Keratinocyte (primary cell): ENCODE data around the gene KIAA1217. TPM values are rescaled to one million over a fixed set of nuclear protein-coding genes. Genes with fewer than 3 reads are reported as not detected.
"Not testable (repeated sequence)": the region's sequence is repeated elsewhere in the genome, so short reads cannot be mapped to it uniquely, and the experiment has no call there.

ENCODE experiments used
- DNase-seq: peaks from one replicate; pipeline ENCODE4 v3.0.0-alpha.2; 2011; ENCODE audit warnings: low read depth, missing footprints, low spot score
- FAIRE-seq: peaks from 2 replicates; lab custom pipeline; 2011; peaks lifted over from hg19 to GRCh38; lab: Jason Lieb, UNC
- H2AFZ ChIP-seq: 2 replicates; pipeline ENCODE4 v1.6.0; 2012; ENCODE audit warnings: low read length, control low read depth, inconsistent platforms; ENCODE audit not compliant: control insufficient read depth
- H3K27ac ChIP-seq: 2 replicates; pipeline ENCODE4 v1.5.1; 2011; ENCODE audit warnings: low read length; ENCODE audit not compliant: control insufficient read depth, insufficient read depth
- H3K27me3 ChIP-seq: 3 replicates; pipeline ENCODE4 v1.6.0; 2011; ENCODE audit warnings: low read length; ENCODE audit not compliant: control insufficient read depth, insufficient read depth; ENCODE audit errors: extremely low read depth
- H3K36me3 ChIP-seq, 2 experiments: 2 replicates in 1 of 2; 3 replicates in 1 of 2; pipeline ENCODE4 v1.5.1; 2011; ENCODE audit warnings: low read length in 2 of 2, mild to moderate bottlenecking in 1 of 2; ENCODE audit not compliant: control insufficient read depth in 2 of 2, insufficient read depth in 2 of 2; ENCODE audit errors: extremely low read depth in 1 of 2
- H3K4me1 ChIP-seq: 3 replicates; pipeline ENCODE4 v1.5.1; 2011; ENCODE audit warnings: low read length; ENCODE audit not compliant: control insufficient read depth, insufficient read depth; ENCODE audit errors: extremely low read depth
- H3K4me2 ChIP-seq: 3 replicates; pipeline ENCODE4 v1.6.0; 2011; ENCODE audit warnings: low read depth, low read length; ENCODE audit not compliant: control insufficient read depth, insufficient read depth; ENCODE audit errors: extremely low read depth
- H3K4me3 ChIP-seq, 3 experiments: fragments of 200-600 bp in 1 of 3; sonication (generic) in 1 of 3; 2 replicates in 2 of 3; 3 replicates in 1 of 3; pipeline ENCODE4 v1.5.1; 2011 to 2016; ENCODE audit warnings: low read length in 3 of 3, mild to moderate bottlenecking in 3 of 3, control low read depth in 2 of 3, inconsistent platforms in 1 of 3, low read depth in 1 of 3, mixed read lengths in 1 of 3, mixed run types in 1 of 3, moderate library complexity in 1 of 3; ENCODE audit not compliant: control insufficient read depth in 2 of 3, insufficient read depth in 2 of 3; ENCODE audit errors: extremely low read depth in 1 of 3
- H3K79me2 ChIP-seq: 2 replicates; pipeline ENCODE4 v1.6.0; 2012; ENCODE audit warnings: low read length; ENCODE audit not compliant: control insufficient read depth, insufficient read depth
- H3K9ac ChIP-seq: 3 replicates; pipeline ENCODE4 v1.6.0; 2011; ENCODE audit warnings: low read length; ENCODE audit not compliant: control insufficient read depth, insufficient read depth; ENCODE audit errors: extremely low read depth
- H3K9me1 ChIP-seq: 3 replicates; pipeline ENCODE4 v1.6.0; 2011; ENCODE audit warnings: low read length; ENCODE audit not compliant: control insufficient read depth, insufficient read depth; ENCODE audit errors: extremely low read depth
- H3K9me3 ChIP-seq: 2 replicates; pipeline ENCODE4 v1.5.1; 2012; ENCODE audit warnings: low read depth, low read length; ENCODE audit not compliant: control insufficient read depth
- H4K20me1 ChIP-seq: 3 replicates; pipeline ENCODE4 v1.6.0; 2011; ENCODE audit warnings: low read length; ENCODE audit not compliant: control insufficient read depth, insufficient read depth; ENCODE audit errors: extremely low read depth
- EZH2 ChIP-seq: IDR thresholded peaks from one replicate; pipeline ENCODE4 v1.6.1; 2012; ENCODE audit warnings: inconsistent platforms, mild to moderate bottlenecking, low read length, moderate library complexity
- dilution Hi-C: fragments of 300-500 bp; cut with MboI; formaldehyde crosslinking; loops from one replicate; pipeline ENCODE4 v1.7.0; 2020; ENCODE audit warnings: low sequenced_read_pairs; ENCODE audit not compliant: extremely low pct_ligation_motif_present
- polyA plus RNA-seq, 5 experiments: library from polyadenylated mRNA; depleted of rRNA in 3 of 5; stranded (reverse) in 3 of 5; stranded (forward) in 1 of 5; unstranded in 1 of 5; fragments of >200 nt; gene quantifications; 1 replicate in 1 of 5; 2 replicates in 3 of 5; 3 replicates in 1 of 5; pipeline versions ENCODE4 v1.2.1 to v1.2.3, GENCODE V29; 2011 to 2012; ENCODE audit warnings: missing spikeins in 2 of 5, low read depth in 1 of 5, low replicate concordance in 1 of 5
- TF ChIP-seq, protein P1 (sequence below), 3 experiments: IDR thresholded peaks in 1 of 3; conservative IDR thresholded peaks in 1 of 3; optimal IDR thresholded peaks in 1 of 3; 2 replicates in 2 of 3; 3 replicates in 1 of 3; pipeline versions ENCODE3 to v1.5.1; 2011; ENCODE audit warnings: low read length in 3 of 3, mild to moderate bottlenecking in 3 of 3, moderate library complexity in 2 of 3, control low read depth in 1 of 3, inconsistent platforms in 1 of 3; ENCODE audit not compliant: insufficient read depth in 2 of 3; ENCODE audit errors: extremely low read depth in 1 of 3

KIAA1217 gene
- polyA plus RNA-seq, 1 donor (not counting 4 experiments of a cell fraction or from before 2014, with no cell fraction given), result 10.4 TPM

DNA sequence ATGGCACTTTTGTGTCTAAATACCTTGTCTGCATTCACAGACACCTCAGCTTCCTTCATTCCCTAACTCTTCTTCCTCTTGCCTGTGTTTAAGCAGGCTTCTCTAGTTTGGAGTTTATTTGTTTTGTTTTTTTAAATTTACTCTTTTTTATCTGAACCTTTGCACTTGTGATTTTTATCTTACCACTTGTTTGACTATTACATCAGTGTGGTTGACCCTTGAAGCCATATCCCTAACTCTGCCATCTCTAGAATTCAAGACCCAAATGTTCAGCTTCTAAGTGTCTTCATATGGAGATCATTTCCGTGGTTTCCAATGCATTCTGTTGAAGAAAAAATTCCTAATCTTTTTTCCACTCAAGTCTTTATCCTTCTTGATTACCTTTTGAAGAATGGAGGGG is 233.3 kb downstream of the KIAA1217 start:
- Histone ChIP-seq H3K9ac (no peak overlapping the region), H3K4me3 (no peak overlapping the region), H4K20me1 (no peaks in the 10 kb centered on the region), H3K36me3 (peaks cover 0 to 4% of the 10 kb centered on the region in 2 experiments), H3K79me2 (no peaks in the 10 kb centered on the region), H2AFZ (no peak overlapping the region), H3K9me3 (no peaks in the 10 kb centered on the region), H3K4me2 (no peak overlapping the region), H3K27me3 (no peaks in the 10 kb centered on the region), H3K4me1 (peaks cover 12% of the 10 kb centered on the region), H3K9me1 (no peaks in the 10 kb centered on the region), H3K27ac (no peak overlapping the region)
- DNase-seq, result no peak
- dilution Hi-C loops, result no loop called here
- no peak for FAIRE-seq
- no peak for TF ChIP-seq EZH2
- TF ChIP-seq, protein P1, sequence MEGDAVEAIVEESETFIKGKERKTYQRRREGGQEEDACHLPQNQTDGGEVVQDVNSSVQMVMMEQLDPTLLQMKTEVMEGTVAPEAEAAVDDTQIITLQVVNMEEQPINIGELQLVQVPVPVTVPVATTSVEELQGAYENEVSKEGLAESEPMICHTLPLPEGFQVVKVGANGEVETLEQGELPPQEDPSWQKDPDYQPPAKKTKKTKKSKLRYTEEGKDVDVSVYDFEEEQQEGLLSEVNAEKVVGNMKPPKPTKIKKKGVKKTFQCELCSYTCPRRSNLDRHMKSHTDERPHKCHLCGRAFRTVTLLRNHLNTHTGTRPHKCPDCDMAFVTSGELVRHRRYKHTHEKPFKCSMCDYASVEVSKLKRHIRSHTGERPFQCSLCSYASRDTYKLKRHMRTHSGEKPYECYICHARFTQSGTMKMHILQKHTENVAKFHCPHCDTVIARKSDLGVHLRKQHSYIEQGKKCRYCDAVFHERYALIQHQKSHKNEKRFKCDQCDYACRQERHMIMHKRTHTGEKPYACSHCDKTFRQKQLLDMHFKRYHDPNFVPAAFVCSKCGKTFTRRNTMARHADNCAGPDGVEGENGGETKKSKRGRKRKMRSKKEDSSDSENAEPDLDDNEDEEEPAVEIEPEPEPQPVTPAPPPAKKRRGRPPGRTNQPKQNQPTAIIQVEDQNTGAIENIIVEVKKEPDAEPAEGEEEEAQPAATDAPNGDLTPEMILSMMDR (optimal IDR thresholded peaks at IDR 0.05 in 1 of 3, IDR thresholded peaks at IDR 0.05 in 1 of 3, conservative IDR thresholded peaks at IDR 0.05 in 1 of 3; ENCODE audit: extremely low read depth in 1 of 3, insufficient read depth in 2 of 3, low read length in 3 of 3), result no peak

DNA sequence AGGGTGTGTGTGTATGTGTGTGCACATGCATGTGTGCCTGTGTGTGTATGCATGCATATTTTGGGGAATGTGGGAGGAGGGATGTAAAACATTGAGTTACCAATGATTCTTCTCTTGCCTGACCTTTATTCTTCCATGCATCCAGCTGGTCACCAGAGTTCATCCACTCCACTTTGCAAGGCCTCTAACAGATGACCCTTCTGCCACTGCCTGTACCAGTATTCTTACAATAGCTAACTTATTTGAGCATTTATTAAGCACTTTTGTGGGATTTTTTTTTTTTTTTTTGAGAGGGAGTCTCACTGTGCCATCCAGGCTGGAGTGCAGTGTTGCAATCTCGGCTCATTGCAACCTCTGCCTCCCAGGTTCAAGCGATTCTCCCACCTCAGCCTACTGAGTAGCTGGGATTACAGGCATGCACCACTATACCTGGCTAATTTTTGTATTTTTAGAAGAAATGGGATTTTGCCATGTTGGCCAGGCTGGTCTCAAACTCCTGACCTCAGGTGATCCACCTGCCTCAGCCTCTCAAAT is 233.8 kb downstream of the KIAA1217 start:
- H3K4me2 ChIP-seq, H3K9me1 ChIP-seq, H3K27me3 ChIP-seq, H3K4me1 ChIP-seq, H3K4me3 ChIP-seq, H4K20me1 ChIP-seq, H2AFZ ChIP-seq, H3K9ac ChIP-seq, H3K9me3 ChIP-seq, H3K79me2 ChIP-seq, H3K36me3 ChIP-seq, DNase-seq, dilution Hi-C loops, H3K27ac ChIP-seq, FAIRE-seq: not testable (repeated sequence)

DNA sequence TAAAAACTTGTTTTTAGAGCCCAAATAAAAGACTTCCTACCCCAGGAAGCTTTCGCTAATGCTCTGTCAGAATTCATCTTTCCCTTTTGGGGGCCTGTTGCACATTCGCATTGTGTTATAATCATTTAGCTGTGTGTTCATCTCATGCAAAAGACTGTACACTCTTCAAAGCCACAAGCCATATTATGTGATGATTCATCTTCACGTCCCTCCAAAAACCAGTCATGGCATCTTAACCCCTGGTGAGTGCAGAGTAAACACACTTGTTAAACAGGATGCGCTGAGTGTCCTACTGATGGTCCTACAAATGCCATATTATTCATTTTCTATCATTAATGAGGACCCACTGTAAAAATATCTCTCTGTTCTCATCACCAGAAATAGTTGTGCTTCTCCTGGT is 235.4 kb downstream of the KIAA1217 start:
- peak; percentile 69 for FAIRE-seq
- Histone ChIP-seq H3K79me2 (no peaks in the 10 kb centered on the region), H3K27ac (no peak overlapping the region), H3K9me3 (no peaks in the 10 kb centered on the region), H2AFZ (no peak overlapping the region), H3K4me2 (no peak overlapping the region), H3K27me3 (no peaks in the 10 kb centered on the region), H4K20me1 (no peaks in the 10 kb centered on the region), H3K36me3 (peaks cover 0 to 4% of the 10 kb centered on the region in 2 experiments), H3K9ac (no peak overlapping the region), H3K4me3 (no peak overlapping the region), H3K4me1 (peaks cover 22% of the 10 kb centered on the region), H3K9me1 (no peaks in the 10 kb centered on the region)
- TF ChIP-seq EZH2, result no peak
- TF ChIP-seq, protein P1 (optimal IDR thresholded peaks at IDR 0.05 in 1 of 3, IDR thresholded peaks at IDR 0.05 in 1 of 3, conservative IDR thresholded peaks at IDR 0.05 in 1 of 3; ENCODE audit: extremely low read depth in 1 of 3, insufficient read depth in 2 of 3, low read length in 3 of 3), result no peak
- dilution Hi-C loops, result no loop called here
- DNase-seq, result no peak

GRCh38 chr10:24445958-24446357 is 237.0 kb downstream of the KIAA1217 start:
- H3K27ac ChIP-seq, DNase-seq, FAIRE-seq, H3K9me3 ChIP-seq, H3K4me3 ChIP-seq, H3K79me2 ChIP-seq, H3K9me1 ChIP-seq, H3K4me2 ChIP-seq, H2AFZ ChIP-seq, H3K36me3 ChIP-seq, dilution Hi-C loops, H3K27me3 ChIP-seq, H4K20me1 ChIP-seq, H3K9ac ChIP-seq: not testable (repeated sequence)
- H3K4me1 ChIP-seq, result peaks cover 28% of the 10 kb centered on the region
